ENCODE measurements around the gene TCP10L.
"Not testable (repeated sequence)": the region's sequence is repeated elsewhere in the genome, so short reads cannot be mapped to it uniquely, and the experiment has no call there.

The TCP10L gene

DNA sequence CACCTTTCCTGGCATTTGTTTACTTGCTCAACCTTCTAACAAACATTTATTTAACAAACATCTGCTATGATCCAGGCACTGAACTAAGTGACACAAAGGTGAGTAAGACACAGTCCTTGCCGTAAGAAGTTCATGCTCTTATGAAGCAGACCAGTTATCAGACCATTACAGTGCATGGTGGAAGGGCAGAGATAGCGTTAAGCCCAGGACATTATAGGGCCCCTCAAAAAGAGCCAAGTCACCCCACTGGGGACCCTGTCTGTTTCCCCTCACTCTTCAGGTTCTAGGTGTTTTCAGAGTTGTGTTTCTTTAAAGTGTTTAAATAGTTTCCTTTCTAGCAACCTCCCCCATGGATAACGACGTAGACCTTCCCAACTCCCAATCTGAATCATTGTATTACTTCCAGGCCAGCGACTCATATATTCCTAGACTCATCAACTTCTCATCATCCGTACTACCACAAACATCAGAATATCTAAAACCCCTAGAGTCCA lies 39.3 kb downstream of the TCP10L start:
- H4K91ac ChIP-seq (ENCODE audit: low read depth, low read length, poor library complexity), result no peak overlapping the region
- no peak overlapping the region for H4K8ac ChIP-seq (ENCODE audit: low read depth, low read length)
- no peak overlapping the region for H3K23ac ChIP-seq (ENCODE audit: low read depth, low read length, poor library complexity)
- no CpG with 5 or more reads among the region's 6 CpGs for WGBS, 2 donors (ENCODE audit: extremely low coverage in 2 of 2, insufficient read length in 2 of 2, insufficient replicate concordance in 1 of 2)
- H2BK5ac ChIP-seq (ENCODE audit: low read length), result no peak overlapping the region
- no peak for DNase-seq (ENCODE audit: low spot score)
- H3K9me3 ChIP-seq (replicated peaks in 1 of 2; ENCODE audit: control insufficient read depth in 2 of 2, insufficient read depth in 1 of 2, low read depth in 1 of 2, low read length in 2 of 2), result no peaks in the 10 kb centered on the region
- no peak overlapping the region for H3K9ac ChIP-seq (ENCODE audit: low read depth, low read length, poor library complexity)
- no peak overlapping the region for H3K27ac ChIP-seq (replicated peaks; ENCODE audit: low read length)
- H2AFZ ChIP-seq (ENCODE audit: low read length), result no peak overlapping the region
- no peaks in the 10 kb centered on the region for H3K79me1 ChIP-seq (ENCODE audit: low read depth, low read length)
- H2AK5ac ChIP-seq (ENCODE audit: low read depth, low read length), result no peak overlapping the region
- H3K36me3 ChIP-seq (replicated peaks in 1 of 2; ENCODE audit: control insufficient read depth in 2 of 2, insufficient read depth in 2 of 2, low read length in 2 of 2), result no peaks in the 10 kb centered on the region
- no peak overlapping the region for H3K14ac ChIP-seq (ENCODE audit: low read length)
- no peak overlapping the region for H3K4me2 ChIP-seq (ENCODE audit: insufficient read depth, low read length, poor library complexity, severe bottlenecking)
- no peaks in the 10 kb centered on the region for H3K4me1 ChIP-seq (ENCODE audit: control insufficient read depth in 2 of 2, insufficient read depth in 1 of 2, low read depth in 1 of 2, low read length in 2 of 2)
- H3K4ac ChIP-seq (ENCODE audit: low read length), result no peak overlapping the region
- H2BK120ac ChIP-seq (ENCODE audit: low read depth, low read length), result no peak overlapping the region
- no peak overlapping the region for H2BK15ac ChIP-seq (ENCODE audit: low read length)
- H3K18ac ChIP-seq (ENCODE audit: low read length), result no peak overlapping the region
- no peak overlapping the region for H2BK12ac ChIP-seq (ENCODE audit: low read length)
- H3K27me3 ChIP-seq (ENCODE audit: control insufficient read depth in 3 of 3, insufficient read depth in 3 of 3, low read depth in 1 of 3, low read length in 3 of 3), result peaks cover 0 to 5% (median 0%) of the 10 kb centered on the region in 3 experiments
- no peak overlapping the region for H3K4me3 ChIP-seq (ENCODE audit: low read length in 2 of 2)

DNA sequence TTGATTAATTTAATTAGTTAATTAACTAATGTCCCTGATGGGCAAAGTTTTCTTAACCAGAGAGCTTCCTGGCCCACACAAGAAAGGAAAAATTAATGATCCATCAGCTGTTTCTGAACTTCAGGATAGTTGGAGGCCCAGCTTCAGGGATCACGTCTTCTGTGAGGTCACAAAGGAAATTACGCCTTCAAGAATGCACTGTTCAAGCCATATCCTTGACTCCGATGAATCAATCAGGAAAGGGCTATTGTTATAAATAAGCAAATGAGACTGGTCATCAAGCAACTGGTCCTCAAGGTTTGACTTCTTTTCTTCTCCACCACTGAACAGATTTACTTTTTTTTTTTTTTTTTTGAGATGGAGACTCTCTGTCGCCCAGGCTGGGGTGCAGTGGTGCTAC lies 40.6 kb downstream of the TCP10L start:
- Histone ChIP-seq H3K14ac (ENCODE audit: low read length) (no peak overlapping the region), H3K23ac (ENCODE audit: low read depth, low read length, poor library complexity) (no peak overlapping the region), H3K79me1 (ENCODE audit: low read depth, low read length) (no peaks in the 10 kb centered on the region), H3K4me3 (ENCODE audit: low read length in 2 of 2) (no peak overlapping the region), H3K9ac (ENCODE audit: low read depth, low read length, poor library complexity) (no peak overlapping the region), H2BK12ac (ENCODE audit: low read length) (no peak overlapping the region), H3K36me3 (replicated peaks in 1 of 2; ENCODE audit: control insufficient read depth in 2 of 2, insufficient read depth in 2 of 2, low read length in 2 of 2) (no peaks in the 10 kb centered on the region), H2AFZ (ENCODE audit: low read length) (no peak overlapping the region), H4K91ac (ENCODE audit: low read depth, low read length, poor library complexity) (no peak overlapping the region), H3K18ac (ENCODE audit: low read length) (no peak overlapping the region), H2BK5ac (ENCODE audit: low read length) (no peak overlapping the region), H2AK5ac (ENCODE audit: low read depth, low read length) (no peak overlapping the region), H3K27ac (replicated peaks; ENCODE audit: low read length) (no peak overlapping the region), H3K4me2 (ENCODE audit: insufficient read depth, low read length, poor library complexity, severe bottlenecking) (no peak overlapping the region), H2BK120ac (ENCODE audit: low read depth, low read length) (no peak overlapping the region), H3K9me3 (replicated peaks in 1 of 2; ENCODE audit: control insufficient read depth in 2 of 2, insufficient read depth in 1 of 2, low read depth in 1 of 2, low read length in 2 of 2) (no peaks in the 10 kb centered on the region), H3K4ac (ENCODE audit: low read length) (no peak overlapping the region), H3K27me3 (ENCODE audit: control insufficient read depth in 3 of 3, insufficient read depth in 3 of 3, low read depth in 1 of 3, low read length in 3 of 3) (peaks cover 0 to 5% (median 0%) of the 10 kb centered on the region in 3 experiments), H2BK15ac (ENCODE audit: low read length) (no peak overlapping the region), H4K8ac (ENCODE audit: low read depth, low read length) (no peak overlapping the region), H3K4me1 (ENCODE audit: control insufficient read depth in 2 of 2, insufficient read depth in 1 of 2, low read depth in 1 of 2, low read length in 2 of 2) (no peaks in the 10 kb centered on the region)
- no CpG with 5 or more reads among the region's 4 CpGs for WGBS, 2 donors (ENCODE audit: extremely low coverage in 2 of 2, insufficient read length in 2 of 2, insufficient replicate concordance in 1 of 2)
- no peak for DNase-seq (ENCODE audit: low spot score)

DNA sequence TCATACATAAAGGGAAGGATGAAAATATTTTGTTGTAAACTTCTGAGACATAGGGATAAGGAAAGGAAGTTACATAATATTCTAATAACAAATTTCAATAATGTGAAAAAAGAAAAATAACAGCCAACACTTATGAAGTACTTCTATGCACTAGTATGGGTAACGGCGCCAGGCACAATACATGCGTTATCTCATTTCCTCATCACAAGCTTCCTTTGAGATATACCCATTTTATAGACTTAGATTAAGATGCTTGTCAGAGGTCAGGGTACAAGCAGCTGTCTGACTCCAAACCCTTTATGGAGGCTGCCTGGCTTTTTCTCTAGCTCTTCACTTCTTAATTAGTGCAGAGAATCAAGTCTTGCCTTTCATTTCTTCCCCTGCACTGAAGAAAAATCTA lies 41.3 kb downstream of the TCP10L start:
- Histone ChIP-seq H3K27ac (replicated peaks; ENCODE audit: low read length) (no peak overlapping the region), H3K14ac (ENCODE audit: low read length) (no peak overlapping the region), H2BK12ac (ENCODE audit: low read length) (no peak overlapping the region), H3K27me3 (ENCODE audit: control insufficient read depth in 3 of 3, insufficient read depth in 3 of 3, low read depth in 1 of 3, low read length in 3 of 3) (peaks cover 0 to 4% (median 0%) of the 10 kb centered on the region in 3 experiments), H3K4me3 (ENCODE audit: low read length in 2 of 2) (no peak overlapping the region), H2BK5ac (ENCODE audit: low read length) (no peak overlapping the region), H2BK15ac (ENCODE audit: low read length) (no peak overlapping the region), H3K4me2 (ENCODE audit: insufficient read depth, low read length, poor library complexity, severe bottlenecking) (no peak overlapping the region), H2AFZ (ENCODE audit: low read length) (no peak overlapping the region), H2AK5ac (ENCODE audit: low read depth, low read length) (no peak overlapping the region), H3K79me1 (ENCODE audit: low read depth, low read length) (no peaks in the 10 kb centered on the region), H4K91ac (ENCODE audit: low read depth, low read length, poor library complexity) (no peak overlapping the region), H3K4ac (ENCODE audit: low read length) (no peak overlapping the region), H3K18ac (ENCODE audit: low read length) (no peak overlapping the region), H3K36me3 (replicated peaks in 1 of 2; ENCODE audit: control insufficient read depth in 2 of 2, insufficient read depth in 2 of 2, low read length in 2 of 2) (no peaks in the 10 kb centered on the region), H3K4me1 (ENCODE audit: control insufficient read depth in 2 of 2, insufficient read depth in 1 of 2, low read depth in 1 of 2, low read length in 2 of 2) (peaks cover 0 to 1% of the 10 kb centered on the region in 2 donors), H3K9ac (ENCODE audit: low read depth, low read length, poor library complexity) (no peak overlapping the region), H4K8ac (ENCODE audit: low read depth, low read length) (no peak overlapping the region), H2BK120ac (ENCODE audit: low read depth, low read length) (no peak overlapping the region), H3K9me3 (replicated peaks in 1 of 2; ENCODE audit: control insufficient read depth in 2 of 2, insufficient read depth in 1 of 2, low read depth in 1 of 2, low read length in 2 of 2) (no peaks in the 10 kb centered on the region), H3K23ac (ENCODE audit: low read depth, low read length, poor library complexity) (no peak overlapping the region)
- WGBS, 2 donors (ENCODE audit: extremely low coverage in 2 of 2, insufficient read length in 2 of 2, insufficient replicate concordance in 1 of 2), result no CpG with 5 or more reads among the region's 3 CpGs
- no peak for DNase-seq (ENCODE audit: low spot score)

DNA sequence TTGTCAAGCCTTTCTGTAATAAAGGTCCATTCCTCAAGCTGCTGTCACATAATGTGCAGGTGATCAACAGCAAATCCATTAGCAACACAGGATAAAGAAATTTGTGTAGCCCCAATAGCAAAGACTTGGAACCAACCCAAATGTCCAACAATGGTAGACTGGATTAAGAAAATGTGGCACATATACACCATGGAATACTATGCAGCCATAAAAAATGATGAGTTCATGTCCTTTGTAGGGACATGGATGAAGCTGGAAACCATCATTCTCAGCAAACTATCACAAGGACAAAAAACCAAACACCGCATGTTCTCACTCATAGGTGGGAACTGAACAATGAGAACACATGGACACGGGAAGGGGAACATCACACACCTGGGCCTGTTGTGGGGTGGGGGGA lies 42.3 kb downstream of the TCP10L start:
- not testable (repeated sequence) for H2BK12ac ChIP-seq (ENCODE audit: low read length); H3K4me3 ChIP-seq (ENCODE audit: low read length in 2 of 2); H4K91ac ChIP-seq (ENCODE audit: low read depth, low read length, poor library complexity); H2BK15ac ChIP-seq (ENCODE audit: low read length); H3K36me3 ChIP-seq (replicated peaks in 1 of 2; ENCODE audit: control insufficient read depth in 2 of 2, insufficient read depth in 2 of 2, low read length in 2 of 2); H3K18ac ChIP-seq (ENCODE audit: low read length); H3K4ac ChIP-seq (ENCODE audit: low read length); H3K27me3 ChIP-seq (ENCODE audit: control insufficient read depth in 3 of 3, insufficient read depth in 3 of 3, low read depth in 1 of 3, low read length in 3 of 3); H2BK5ac ChIP-seq (ENCODE audit: low read length); DNase-seq (ENCODE audit: low spot score); H3K4me2 ChIP-seq (ENCODE audit: insufficient read depth, low read length, poor library complexity, severe bottlenecking); H3K4me1 ChIP-seq (ENCODE audit: control insufficient read depth in 2 of 2, insufficient read depth in 1 of 2, low read depth in 1 of 2, low read length in 2 of 2); H3K27ac ChIP-seq (replicated peaks; ENCODE audit: low read length); H2AK5ac ChIP-seq (ENCODE audit: low read depth, low read length); H3K9ac ChIP-seq (ENCODE audit: low read depth, low read length, poor library complexity); H4K8ac ChIP-seq (ENCODE audit: low read depth, low read length); H3K9me3 ChIP-seq (replicated peaks in 1 of 2; ENCODE audit: control insufficient read depth in 2 of 2, insufficient read depth in 1 of 2, low read depth in 1 of 2, low read length in 2 of 2); H3K23ac ChIP-seq (ENCODE audit: low read depth, low read length, poor library complexity); H2AFZ ChIP-seq (ENCODE audit: low read length); H2BK120ac ChIP-seq (ENCODE audit: low read depth, low read length); H3K14ac ChIP-seq (ENCODE audit: low read length); H3K79me1 ChIP-seq (ENCODE audit: low read depth, low read length)
- no CpG with 5 or more reads among the region's 2 CpGs for WGBS, 2 donors (ENCODE audit: extremely low coverage in 2 of 2, insufficient read length in 2 of 2, insufficient replicate concordance in 1 of 2)
